DND-41 (cell line): ENCODE results near the gene NRG3.

Experiments
- ATAC-seq: fragments of 200-7000 bp; cut with Tn5 transposase; 3 replicates; pipeline ENCODE4 v1.9.1; 2021; ENCODE audit warnings: low read depth; ENCODE audit not compliant: insufficient read depth
- DNase-seq: peaks from one replicate; pipeline ENCODE4 v3.0.0-alpha.2; 2020
- H2AFZ ChIP-seq: 2 replicates; pipeline ENCODE4 v1.6.0; 2012; ENCODE audit warnings: low read depth, low read length
- H3K27ac ChIP-seq: 2 replicates; pipeline ENCODE4 v1.5.1; 2012; ENCODE audit warnings: low read length, inconsistent platforms
- H3K27me3 ChIP-seq: fragments of 200-600 bp; sonication (generic); 2 replicates; pipeline ENCODE4 v1.6.0; 2012; ENCODE audit warnings: low read length, mild to moderate bottlenecking, inconsistent platforms; ENCODE audit not compliant: insufficient read depth, poor library complexity
- H3K36me3 ChIP-seq: 2 replicates; pipeline ENCODE4 v1.5.1; 2012; ENCODE audit warnings: low read length, inconsistent platforms; ENCODE audit not compliant: insufficient read depth
- H3K4me1 ChIP-seq: 2 replicates; pipeline ENCODE4 v1.5.1; 2012; ENCODE audit warnings: mild to moderate bottlenecking, low read length; ENCODE audit not compliant: insufficient read depth
- H3K4me2 ChIP-seq: 2 replicates; pipeline ENCODE4 v1.6.0; 2012; ENCODE audit warnings: mild to moderate bottlenecking, moderate library complexity, low read length, inconsistent platforms; ENCODE audit not compliant: insufficient read depth
- H3K4me3 ChIP-seq, 2 experiments: fragments of 200-600 bp in 1 of 2; shearing (Covaris generic) in 1 of 2; 2 replicates each; pipeline ENCODE4 v1.5.1; 2012 to 2016; ENCODE audit warnings: inconsistent platforms in 2 of 2, low read length in 2 of 2, mild to moderate bottlenecking in 2 of 2, low read depth in 1 of 2, moderate library complexity in 1 of 2
- H3K79me2 ChIP-seq: 2 replicates; pipeline ENCODE4 v1.6.0; 2012; ENCODE audit warnings: low read length, inconsistent platforms; ENCODE audit not compliant: insufficient read depth
- H3K9ac ChIP-seq: 2 replicates; pipeline ENCODE4 v1.6.0; 2012; ENCODE audit warnings: low read depth, mild to moderate bottlenecking, inconsistent platforms, low read length, moderate library complexity
- H3K9me3 ChIP-seq: 2 replicates; pipeline ENCODE4 v1.5.1; 2012; ENCODE audit warnings: low read length, moderate library complexity, mild to moderate bottlenecking, inconsistent platforms; ENCODE audit not compliant: insufficient read depth, severe bottlenecking
- H4K20me1 ChIP-seq: 2 replicates; pipeline ENCODE4 v1.6.0; 2012; ENCODE audit warnings: low read length; ENCODE audit not compliant: insufficient read depth
- CTCF ChIP-seq: IDR thresholded peaks from 2 replicates; pipeline ENCODE4 v1.5.1; 2012; ENCODE audit warnings: borderline replicate concordance, low read length, moderate library complexity, mild to moderate bottlenecking; ENCODE audit not compliant: poor library complexity, severe bottlenecking; ENCODE audit errors: extremely low read depth
- EZH2 ChIP-seq: IDR thresholded peaks from 3 replicates; pipeline ENCODE4 v1.6.1; 2012; ENCODE audit warnings: borderline replicate concordance, low read depth, mild to moderate bottlenecking, moderate library complexity, low read length, inconsistent platforms; ENCODE audit not compliant: severe bottlenecking

The NRG3 gene

GRCh38 chr10:82277591-82277990, 402.6 kb downstream of the NRG3 start:
- H3K4me1 ChIP-seq, result no peaks in the 10 kb centered on the region
- H3K79me2 ChIP-seq, result no peaks in the 10 kb centered on the region
- H3K4me2 ChIP-seq, result no peak overlapping the region
- no peak overlapping the region for H3K27ac ChIP-seq
- no peaks in the 10 kb centered on the region for H3K9me3 ChIP-seq
- H3K36me3 ChIP-seq, result no peaks in the 10 kb centered on the region
- no peak for DNase-seq
- H3K4me3 ChIP-seq, result no peak overlapping the region
- H4K20me1 ChIP-seq, result no peaks in the 10 kb centered on the region
- H3K9ac ChIP-seq, result no peak overlapping the region
- TF ChIP-seq EZH2 (no peak), CTCF (no peak)
- ATAC-seq, result no peak
- no peak overlapping the region for H2AFZ ChIP-seq
- no peaks in the 10 kb centered on the region for H3K27me3 ChIP-seq

GRCh38 chr10:82278401-82279182, 403.6 kb downstream of the NRG3 start:
- no peaks in the 10 kb centered on the region for H3K36me3 ChIP-seq
- no peak overlapping the region for H2AFZ ChIP-seq
- H3K9ac ChIP-seq, result no peak overlapping the region
- no peak for TF ChIP-seq EZH2
- H4K20me1 ChIP-seq, result no peaks in the 10 kb centered on the region
- no peaks in the 10 kb centered on the region for H3K27me3 ChIP-seq
- H3K79me2 ChIP-seq, result no peaks in the 10 kb centered on the region
- DNase-seq (no peak), ATAC-seq (no peak)
- H3K4me2 ChIP-seq, result no peak overlapping the region
- H3K9me3 ChIP-seq, result no peaks in the 10 kb centered on the region
- no peak overlapping the region for H3K27ac ChIP-seq
- H3K4me1 ChIP-seq, result no peaks in the 10 kb centered on the region
- H3K4me3 ChIP-seq, result no peak overlapping the region

- no peak for ATAC-seq
- no peak for DNase-seq
- Histone ChIP-seq H3K4me2 (no peak overlapping the region), H4K20me1 (no peaks in the 10 kb centered on the region), H3K9me3 (no peaks in the 10 kb centered on the region), H3K9ac (no peak overlapping the region), H3K4me3 (no peak overlapping the region), H3K79me2 (no peaks in the 10 kb centered on the region), H3K36me3 (no peaks in the 10 kb centered on the region), H2AFZ (no peak overlapping the region), H3K27me3 (no peaks in the 10 kb centered on the region), H3K27ac (no peak overlapping the region), H3K4me1 (no peaks in the 10 kb centered on the region)
- no peak for TF ChIP-seq EZH2
- no peak for TF ChIP-seq CTCF
Measured at GRCh38 chr10:82282782-82283456, 407.9 kb downstream of the NRG3 start.

DNA sequence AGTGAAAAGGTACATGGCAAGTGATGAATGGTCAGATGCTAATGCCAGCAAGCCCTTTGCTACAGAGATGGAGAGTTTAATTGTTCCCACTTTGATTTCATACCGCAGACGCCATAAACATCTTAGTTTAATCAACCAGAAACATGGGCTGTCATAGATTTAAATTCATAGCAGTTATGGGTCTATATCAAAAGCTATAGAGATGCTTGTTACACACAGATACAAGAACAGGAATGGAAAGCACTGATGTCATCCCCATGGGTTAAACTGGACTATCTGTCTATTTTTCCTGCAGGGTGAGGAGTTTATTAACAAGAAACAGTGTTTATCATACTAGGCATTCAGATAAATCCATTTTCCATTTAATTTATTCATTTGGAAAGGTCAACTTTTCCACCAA, 409.2 kb downstream of the NRG3 start:
- Histone ChIP-seq H3K9ac (no peak overlapping the region), H4K20me1 (no peaks in the 10 kb centered on the region), H3K79me2 (no peaks in the 10 kb centered on the region), H3K4me1 (no peaks in the 10 kb centered on the region), H3K4me2 (no peak overlapping the region), H3K4me3 (no peak overlapping the region), H3K36me3 (no peaks in the 10 kb centered on the region), H3K27me3 (no peaks in the 10 kb centered on the region), H2AFZ (no peak overlapping the region), H3K27ac (no peak overlapping the region), H3K9me3 (no peaks in the 10 kb centered on the region)
- ATAC-seq, result no peak
- no peak for TF ChIP-seq EZH2
- TF ChIP-seq CTCF, result no peak
- DNase-seq, result no peak
